HG03460 (cell line): ENCODE measurements around the gene UQCRQ.

Experiments used
- ATAC-seq: cut with Tn5 transposase; IDR thresholded peaks from one replicate; pipeline ENCODE4 v1.9.1; 2021; ENCODE audit not compliant: unreplicated experiment

Gene UQCRQ

GRCh38 chr5:132868754-132869153 is 2.3 kb downstream of the UQCRQ start:
- no peak for ATAC-seq

DNA sequence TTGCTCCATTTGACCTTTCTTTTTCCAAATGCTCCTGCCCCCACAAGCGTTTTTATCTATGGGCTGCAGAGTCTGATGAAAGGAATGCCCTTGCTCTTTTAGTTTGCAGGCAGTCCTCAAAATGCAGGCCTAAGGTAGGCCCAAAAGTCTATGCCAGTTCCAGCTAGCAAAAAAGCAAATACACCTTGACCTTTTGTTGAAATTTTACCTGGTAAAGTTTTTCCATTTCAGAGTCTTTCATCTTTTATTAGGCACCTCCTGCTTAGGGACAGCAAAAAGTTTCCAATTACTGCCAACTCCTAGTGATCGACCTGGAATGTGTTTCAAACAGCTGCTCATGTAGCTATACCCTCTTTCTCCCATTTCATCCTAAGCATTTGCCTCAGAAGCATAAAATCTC is 4.4 kb downstream of the UQCRQ start:
- no peak for ATAC-seq

DNA sequence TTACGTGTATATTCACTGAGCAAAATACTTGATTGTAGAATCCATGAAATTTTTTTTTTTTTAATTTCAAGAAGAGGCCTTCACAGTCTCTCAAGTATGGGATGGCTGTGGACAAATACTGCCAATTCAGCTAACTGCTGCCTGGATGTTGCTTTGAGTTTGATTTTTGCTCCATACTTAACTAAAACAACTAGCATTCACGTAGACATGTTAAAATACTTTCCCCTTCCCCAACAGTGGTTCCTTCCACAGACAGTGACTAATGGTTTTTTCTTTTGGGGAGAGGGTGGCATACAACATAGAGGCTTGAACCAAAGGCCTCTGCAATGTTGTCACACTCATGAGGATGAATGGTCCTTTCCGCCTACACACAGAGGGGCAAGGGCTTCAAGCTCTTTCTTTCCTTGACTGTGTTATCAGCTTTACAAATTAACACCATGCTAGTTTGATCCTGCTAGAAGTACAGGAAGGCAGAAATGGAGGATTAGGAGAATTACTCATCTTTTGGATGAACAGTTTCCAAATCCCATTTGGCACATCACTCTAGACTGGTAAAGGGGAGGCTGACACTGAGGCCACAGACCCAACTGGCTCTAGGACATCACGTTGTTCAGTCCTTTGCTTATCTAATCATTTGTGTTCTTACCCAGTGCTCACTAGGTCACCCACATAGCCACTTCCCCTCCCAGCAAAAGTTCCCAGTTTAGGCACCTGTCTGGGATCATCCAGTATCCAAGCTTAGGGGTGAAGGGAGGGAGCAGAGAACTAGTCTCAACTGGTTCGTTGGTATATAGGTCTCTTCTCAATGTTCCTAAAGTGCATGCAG is 5.2 kb downstream of the UQCRQ start:
- no peak for ATAC-seq

GRCh38 chr5:132872788-132873118 is 6.3 kb downstream of the UQCRQ start:
- no peak for ATAC-seq

GRCh38 chr5:132873119-132873929 is 6.9 kb downstream of the UQCRQ start, which contains the start of gene LEAP2:
TSS of gene LEAP2 (plus strand) at chr5:132873668. CDS start at chr5:132873695, 27 bp downstream.
- ATAC-seq = no peak

DNA sequence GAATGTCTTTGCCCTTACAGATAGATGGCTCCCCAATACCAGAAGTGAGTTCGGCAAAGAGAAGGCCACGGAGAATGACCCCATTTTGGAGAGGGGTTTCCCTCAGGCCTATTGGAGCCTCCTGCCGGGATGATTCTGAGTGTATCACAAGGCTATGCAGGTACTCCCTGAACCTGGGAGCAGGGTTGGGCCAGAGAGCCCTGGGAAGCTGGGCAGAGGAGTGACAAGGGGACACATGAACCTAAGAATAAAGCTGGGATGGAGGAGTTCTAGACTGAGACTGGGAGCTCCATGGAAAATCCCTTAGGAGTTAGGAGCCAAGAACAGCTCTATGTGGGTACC is 7.5 kb downstream of the UQCRQ start:
- no peak for ATAC-seq

DNA sequence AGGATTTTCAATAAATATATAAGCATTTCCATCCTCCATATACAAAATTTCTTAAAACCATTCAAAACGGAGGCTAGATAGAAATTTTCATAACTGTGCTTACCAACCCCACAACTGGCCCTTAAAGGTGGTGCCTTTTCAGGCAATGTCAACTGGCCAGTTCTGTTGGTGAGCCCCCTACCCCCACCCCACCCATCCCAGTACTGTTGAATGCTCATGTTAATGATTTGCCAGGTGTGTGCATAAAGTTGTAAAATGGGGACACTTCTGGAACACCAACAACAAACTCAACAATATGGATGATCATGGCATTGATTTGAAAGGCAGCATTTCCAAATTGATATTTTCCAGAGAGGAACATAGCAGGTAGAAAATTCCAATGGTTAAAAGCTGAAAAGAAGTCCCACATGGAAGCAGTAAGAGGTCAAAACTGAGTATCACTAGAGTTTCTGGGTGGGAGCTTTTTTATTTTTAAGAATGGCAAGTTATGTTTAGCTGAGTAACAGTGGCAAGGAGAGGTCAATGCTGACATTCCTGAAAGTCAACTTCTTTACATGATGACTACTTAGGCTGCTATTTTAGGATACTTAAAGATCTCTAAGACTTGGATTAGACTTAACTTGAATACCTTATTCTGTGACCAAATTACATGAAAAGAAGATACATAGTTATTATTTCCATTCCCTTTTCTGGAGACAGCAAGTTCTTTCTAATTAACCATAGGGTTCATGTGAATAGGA is 9.7 kb downstream of the UQCRQ start:
- ATAC-seq = no peak

GRCh38 chr5:132877466-132877865 is 11.0 kb downstream of the UQCRQ start:
- no peak for ATAC-seq

DNA sequence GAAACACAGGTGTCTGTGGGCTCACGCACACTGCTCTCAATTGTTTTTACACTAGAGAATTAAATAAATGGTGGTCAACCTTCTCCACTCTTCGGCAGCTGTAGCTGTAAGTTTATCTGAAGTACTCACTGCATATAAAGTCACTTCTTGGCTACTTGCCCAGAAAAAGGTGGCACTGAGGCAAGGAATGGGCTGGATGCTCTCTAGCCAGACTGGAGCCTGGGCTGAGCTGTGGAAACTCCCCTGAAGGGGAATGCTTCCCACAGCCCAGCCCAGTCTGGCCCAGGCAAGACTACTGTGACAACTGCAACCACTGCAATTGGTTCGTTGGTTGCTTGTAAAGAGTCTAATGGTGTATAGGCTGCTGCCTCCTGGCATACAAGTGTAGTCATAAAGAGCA is 11.5 kb downstream of the UQCRQ start:
- no peak for ATAC-seq

DNA sequence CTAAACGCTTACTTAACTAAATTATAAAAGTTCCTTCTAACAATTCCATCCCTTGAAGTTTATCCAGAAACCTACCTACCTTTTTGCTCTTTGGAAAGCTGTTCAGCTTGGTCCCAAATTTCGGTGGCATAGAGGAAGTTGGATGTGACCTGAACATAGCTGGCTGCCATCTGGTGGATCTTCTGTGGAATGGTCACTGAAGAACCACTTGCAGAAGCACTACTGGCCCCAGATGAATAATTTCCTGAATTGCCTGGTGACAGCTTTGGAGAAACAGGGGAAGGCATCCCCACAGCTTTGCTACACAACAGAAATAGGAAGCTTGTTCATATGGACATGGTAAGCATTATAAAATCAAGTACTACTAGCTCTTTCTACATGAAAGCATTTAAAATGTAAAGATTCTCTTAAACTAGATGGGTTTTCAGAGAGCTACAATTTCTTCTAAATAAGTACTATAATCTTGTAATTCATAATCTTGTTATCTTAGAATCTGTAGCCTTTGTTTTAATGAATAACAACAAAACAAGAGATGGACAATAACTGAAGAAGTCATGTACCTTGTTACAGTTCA is 16.9 kb downstream of the UQCRQ start:
- ATAC-seq = peak; percentile 67

DNA sequence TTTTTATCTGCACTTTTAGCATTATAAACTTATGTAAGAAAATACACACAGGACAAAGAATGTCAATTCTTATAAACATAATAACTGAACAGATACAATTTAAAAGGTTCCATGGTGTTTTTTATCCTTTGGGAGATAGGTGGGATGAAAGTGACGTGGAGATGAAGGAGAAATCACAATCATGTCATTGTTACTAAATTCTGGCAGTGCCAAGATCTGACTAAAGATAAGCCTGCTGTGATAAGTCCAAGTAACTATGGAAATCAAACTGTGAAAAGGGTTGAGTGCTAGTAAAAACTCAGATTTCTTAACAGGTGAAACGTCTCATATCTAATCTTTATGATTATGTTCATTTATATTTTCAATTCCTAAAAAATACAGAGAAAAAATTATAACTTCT is 18.1 kb downstream of the UQCRQ start:
- no peak for ATAC-seq

GRCh38 chr5:132886064-132886823 is 19.8 kb downstream of the UQCRQ start:
- ATAC-seq = no peak

DNA sequence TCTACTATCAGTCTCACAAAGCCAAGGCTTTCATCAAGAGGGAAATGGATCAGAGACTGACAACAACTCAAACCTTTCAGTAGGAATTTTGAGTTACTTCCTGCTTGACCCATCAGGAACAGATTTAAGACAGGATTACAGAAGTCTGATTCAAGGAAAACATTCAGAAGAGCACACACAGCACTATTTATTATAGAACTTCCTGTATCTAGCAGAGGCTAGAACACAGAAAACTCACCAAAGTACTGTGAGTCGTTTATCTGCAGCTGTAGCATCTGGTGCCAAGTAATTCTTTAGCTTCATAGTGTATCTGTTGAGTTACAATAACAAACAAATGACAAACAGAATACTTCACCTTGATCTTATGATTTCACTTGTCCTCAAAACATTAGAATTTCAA is 20.8 kb downstream of the UQCRQ start:
- no peak for ATAC-seq

- no peak for ATAC-seq
Measured at GRCh38 chr5:132889501-132889900, 23.1 kb downstream of the UQCRQ start.

DNA sequence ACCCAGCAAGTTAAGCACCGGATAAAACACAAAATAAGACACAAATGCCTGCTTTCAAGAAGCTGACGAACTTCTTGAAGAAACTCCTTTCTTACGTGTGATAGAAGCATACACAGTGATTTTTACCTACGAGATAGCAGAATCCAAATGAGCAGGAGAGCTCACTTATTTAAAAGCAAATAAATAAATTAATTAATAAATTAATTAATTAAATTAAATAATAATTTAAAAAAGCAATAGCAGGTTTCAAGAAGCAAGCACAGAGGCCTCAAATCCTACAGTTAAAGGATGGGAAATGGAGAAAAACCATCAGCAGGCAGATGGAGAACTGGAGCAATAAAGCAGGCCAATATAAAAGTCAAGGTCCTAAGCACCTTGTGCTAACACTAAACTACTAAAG is 24.4 kb downstream of the UQCRQ start:
- ATAC-seq = no peak

- ATAC-seq = no peak
Measured at GRCh38 chr5:132895719-132896305, 29.4 kb downstream of the UQCRQ start.

- ATAC-seq = no peak
Measured at GRCh38 chr5:132896685-132897084, 30.2 kb downstream of the UQCRQ start.

GRCh38 chr5:132898094-132898493 is 31.7 kb downstream of the UQCRQ start:
- ATAC-seq = no peak

GRCh38 chr5:132901036-132901435 is 34.6 kb downstream of the UQCRQ start:
- no peak for ATAC-seq

DNA sequence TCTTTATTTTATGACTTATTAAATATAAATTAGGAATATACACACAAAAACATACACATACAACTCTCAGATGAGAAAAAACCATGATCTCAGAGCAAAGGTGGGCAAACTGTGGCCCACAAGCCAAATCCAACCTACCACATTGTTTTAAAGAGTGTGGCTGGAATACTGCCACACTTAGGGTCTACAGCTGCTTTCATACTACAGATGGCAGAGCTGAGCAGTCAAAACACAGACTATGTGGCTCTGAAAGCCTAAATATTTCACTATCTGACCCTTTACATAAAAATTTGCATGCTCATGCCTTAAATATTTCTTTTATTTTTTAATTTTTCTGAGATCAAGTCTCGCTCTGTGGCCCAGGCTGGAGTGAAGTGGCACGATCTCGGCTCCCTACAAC is 35.3 kb downstream of the UQCRQ start:
- no peak for ATAC-seq
